H1 (cell line): Measurements from ENCODE around the gene FIP1L1. TPM values are rescaled to one million over a fixed set of nuclear protein-coding genes. Genes with fewer than 3 reads are reported as not detected.

Source experiments
- CTCF ChIA-PET: fragments of 300-600 bp; sonication (Branson Sonifier 250); formaldehyde crosslinking; loops from one replicate; lab custom pipeline; 2021; ENCODE audit not compliant: partially characterized antibody; lab: Charles Lee
- POLR2A ChIA-PET: fragments of 300-600 bp; sonication (Branson Sonifier 250); formaldehyde crosslinking; loops from one replicate; lab custom pipeline; 2021; ENCODE audit warnings: inconsistent platforms; ENCODE audit not compliant: partially characterized antibody; lab: Charles Lee
- DNase-seq, 2 experiments: peaks; one replicate each; pipeline versions ENCODE4 v3.0.0 to v3.0.0-alpha.2; 2010 to 2022; ENCODE audit warnings: low spot score in 2 of 2, low read depth in 1 of 2, mixed read lengths in 1 of 2
- FAIRE-seq: peaks from 2 replicates; lab custom pipeline; 2011; peaks lifted over from hg19 to GRCh38; lab: Jason Lieb, UNC
- H2AFZ ChIP-seq: 2 replicates; pipeline ENCODE4 v1.8.1; 2012; ENCODE audit warnings: low read length, inconsistent platforms
- H2AK5ac ChIP-seq: 2 replicates; pipeline ENCODE4 v1.6.1; 2013; ENCODE audit warnings: low read depth, low read length
- H2BK120ac ChIP-seq: replicated peaks from 2 replicates; pipeline ENCODE3; 2013; ENCODE audit warnings: low read depth, low read length, inconsistent platforms
- H2BK12ac ChIP-seq: 2 replicates; pipeline ENCODE4 v1.6.1; 2013; ENCODE audit warnings: low read depth, low read length
- H2BK15ac ChIP-seq: 2 replicates; pipeline ENCODE4 v1.6.1; 2013; ENCODE audit warnings: low read length
- H2BK20ac ChIP-seq: 2 replicates; pipeline ENCODE4 v1.6.1; 2013; ENCODE audit warnings: low read length
- H2BK5ac ChIP-seq: 2 replicates; pipeline ENCODE4 v1.6.1; 2013; ENCODE audit warnings: low read depth, low read length
- H3K14ac ChIP-seq: 2 replicates; pipeline ENCODE4 v1.6.1; 2013; ENCODE audit warnings: inconsistent platforms; ENCODE audit not compliant: insufficient read length
- H3K18ac ChIP-seq: 2 replicates; pipeline ENCODE4 v1.6.1; 2013; ENCODE audit warnings: low read length; ENCODE audit errors: extremely low read depth
- H3K23ac ChIP-seq: 2 replicates; pipeline ENCODE4 v1.6.1; 2013; ENCODE audit warnings: inconsistent platforms; ENCODE audit not compliant: insufficient read length
- H3K23me2 ChIP-seq: 2 replicates; pipeline ENCODE4 v1.6.1; 2013; ENCODE audit warnings: low read depth, low read length
- H3K27ac ChIP-seq: 2 replicates; pipeline ENCODE4 v1.6.1; 2011; ENCODE audit warnings: low read depth, low read length, inconsistent platforms
- H3K27me3 ChIP-seq, 4 experiments: replicated peaks in 1 of 4; 1 replicate in 1 of 4; 2 replicates in 3 of 4; pipeline versions ENCODE4 v1.6.1 to v1.8.1; 2011 to 2013; ENCODE audit warnings: low read length in 3 of 4, mild to moderate bottlenecking in 3 of 4, inconsistent platforms in 2 of 4, mixed read lengths in 2 of 4, moderate library complexity in 1 of 4; ENCODE audit not compliant: control insufficient read depth in 3 of 4, insufficient read depth in 3 of 4; ENCODE audit errors: extremely low read depth in 1 of 4
- H3K36me3 ChIP-seq, 4 experiments: 2 replicates each; pipeline versions ENCODE4 v1.6.1 to v1.8.1; 2011 to 2013; ENCODE audit warnings: mild to moderate bottlenecking in 4 of 4, low read length in 3 of 4, moderate library complexity in 2 of 4, control low read depth in 1 of 4, inconsistent platforms in 1 of 4; ENCODE audit not compliant: insufficient read depth in 4 of 4, control insufficient read depth in 2 of 4
- H3K4ac ChIP-seq: replicated peaks from 2 replicates; pipeline ENCODE3; 2013; ENCODE audit warnings: low read length, low read depth, mixed read lengths, inconsistent platforms; ENCODE audit not compliant: insufficient read length
- H3K4me1 ChIP-seq, 4 experiments: replicated peaks in 1 of 4; 1 replicate in 1 of 4; 2 replicates in 3 of 4; pipeline versions ENCODE4 v1.6.1 to v1.8.1; 2011 to 2013; ENCODE audit warnings: low read length in 3 of 4, inconsistent platforms in 2 of 4, mixed read lengths in 1 of 4; ENCODE audit not compliant: insufficient read depth in 4 of 4, control insufficient read depth in 3 of 4
- H3K4me2 ChIP-seq, 2 experiments: 2 replicates each; pipeline versions ENCODE4 v1.6.1 to v1.8.1; 2011 to 2013; ENCODE audit warnings: low read depth in 2 of 2, low read length in 2 of 2, control low read depth in 1 of 2, inconsistent platforms in 1 of 2, mild to moderate bottlenecking in 1 of 2; ENCODE audit not compliant: insufficient read depth in 1 of 2
- H3K4me3 ChIP-seq, 4 experiments: fragments of 200-600, 300-600 bp in 1 of 4; sonication (generic), shearing (Covaris generic), sonication (Bioruptor Twin) in 1 of 4; 2 replicates each; pipeline versions ENCODE4 v1.5.1 to v1.8.1; 2011 to 2016; ENCODE audit warnings: low read length in 4 of 4, low read depth in 3 of 4, control low read depth in 2 of 4, inconsistent platforms in 2 of 4, mild to moderate bottlenecking in 2 of 4, mixed read lengths in 1 of 4, moderate library complexity in 1 of 4; ENCODE audit not compliant: insufficient read depth in 2 of 4; ENCODE audit errors: extremely low read depth in 1 of 4
- H3K56ac ChIP-seq: replicated peaks from 2 replicates; pipeline ENCODE3; 2013; ENCODE audit warnings: low read depth, mild to moderate bottlenecking, mixed read lengths, low read length, inconsistent platforms; ENCODE audit not compliant: insufficient read length
- H3K79me1 ChIP-seq: 2 replicates; pipeline ENCODE4 v1.6.1; 2013; ENCODE audit warnings: low read depth, low read length, control low read depth
- H3K79me2 ChIP-seq, 2 experiments: 2 replicates each; pipeline versions ENCODE4 v1.6.1 to v1.8.1; 2012 to 2013; ENCODE audit warnings: low read length in 2 of 2, mild to moderate bottlenecking in 2 of 2, inconsistent platforms in 1 of 2; ENCODE audit not compliant: insufficient read depth in 2 of 2, control insufficient read depth in 1 of 2
- H3K9ac ChIP-seq, 4 experiments: replicated peaks in 1 of 4; 1 replicate in 1 of 4; 2 replicates in 3 of 4; pipeline versions ENCODE4 v1.6.1 to v1.8.1; 2011 to 2013; ENCODE audit warnings: low read depth in 3 of 4, low read length in 3 of 4, control low read depth in 2 of 4, mild to moderate bottlenecking in 2 of 4, moderate library complexity in 2 of 4, inconsistent platforms in 1 of 4; ENCODE audit errors: extremely low read depth in 1 of 4
- H3K9me3 ChIP-seq, 2 experiments: 2 replicates each; pipeline versions ENCODE4 v1.6.1 to v1.8.1; 2012 to 2013; ENCODE audit warnings: mild to moderate bottlenecking in 2 of 2, moderate library complexity in 2 of 2, control low read depth in 1 of 2, inconsistent platforms in 1 of 2, low read depth in 1 of 2, low read length in 1 of 2, mixed read lengths in 1 of 2; ENCODE audit not compliant: insufficient read depth in 2 of 2
- H4K20me1 ChIP-seq, 2 experiments: replicated peaks in 1 of 2; 2 replicates each; pipeline versions ENCODE3 to v1.8.1; 2011 to 2013; ENCODE audit warnings: inconsistent platforms in 2 of 2, low read length in 2 of 2, mild to moderate bottlenecking in 1 of 2; ENCODE audit not compliant: insufficient read depth in 2 of 2, control insufficient read depth in 1 of 2
- H4K5ac ChIP-seq: 2 replicates; pipeline ENCODE4 v1.6.1; 2013; ENCODE audit warnings: low read length, low read depth, mixed read lengths, inconsistent platforms; ENCODE audit not compliant: insufficient read length
- H4K8ac ChIP-seq: 2 replicates; pipeline ENCODE4 v1.8.0; 2013; ENCODE audit warnings: mild to moderate bottlenecking, moderate library complexity, low read length, inconsistent platforms; ENCODE audit not compliant: insufficient read depth; ENCODE audit errors: extremely low read depth
- H4K91ac ChIP-seq: replicated peaks from 2 replicates; pipeline ENCODE3; 2013; ENCODE audit warnings: low read length, mixed read lengths, inconsistent platforms; ENCODE audit not compliant: insufficient read length
- CTCF ChIP-seq, 3 experiments: IDR thresholded peaks; 1 replicate in 2 of 3; 2 replicates in 1 of 3; pipeline versions ENCODE4 v1.5.1 to v1.6.1; 2011; ENCODE audit warnings: low read length in 3 of 3, mild to moderate bottlenecking in 3 of 3, inconsistent platforms in 2 of 3, low read depth in 1 of 3, moderate library complexity in 1 of 3; ENCODE audit not compliant: insufficient read depth in 1 of 3; ENCODE audit errors: control extremely low read depth in 1 of 3
- JUN ChIP-seq: IDR thresholded peaks from 2 replicates; pipeline ENCODE4 v1.6.1; 2011; ENCODE audit warnings: low read depth, mild to moderate bottlenecking, improper control_type of control experiment, low read length
- NANOG ChIP-seq: IDR thresholded peaks from 2 replicates; pipeline ENCODE4 v1.6.1; 2011; ENCODE audit warnings: low read length, low read depth, mild to moderate bottlenecking, inconsistent platforms; ENCODE audit not compliant: insufficient read depth, poor library complexity, severe bottlenecking
- SP4 ChIP-seq: IDR thresholded peaks from 2 replicates; pipeline ENCODE4 v1.6.1; 2012; ENCODE audit warnings: low read length, inconsistent platforms
- TBP ChIP-seq: IDR thresholded peaks from 2 replicates; pipeline ENCODE4 v1.6.1; 2011; ENCODE audit warnings: low read depth, low read length, improper control_type of control experiment
- WGBS, 2 experiments: shearing (Covaris generic) in 1 of 2; methylation state at CpG; one replicate each; pipeline versions ENCODE4 v1.1.6 to v1.1.7; 2013 to 2015; ENCODE audit warnings: low lambda C conversion rate in 2 of 2, mixed read lengths in 2 of 2, inconsistent platforms in 1 of 2, low coverage in 1 of 2, missing lambda C conversion rate in 1 of 2; ENCODE audit not compliant: insufficient replicate concordance in 2 of 2, insufficient coverage in 1 of 2, insufficient read length in 1 of 2; ENCODE audit errors: extremely low coverage in 1 of 2, missing lambda C conversion rate in 1 of 2; 5-methylcytosine and 5-hydroxymethylcytosine counted together
- polyA plus RNA-seq, 7 experiments: library from polyadenylated mRNA; depleted of rRNA in 3 of 7; stranded (reverse) in 5 of 7; unstranded in 2 of 7; fragments of >200 nt in 5 of 7; fragments of 200-250 nt in 2 of 7; gene quantifications; 1 replicate in 5 of 7; 2 replicates in 1 of 7; 4 replicates in 1 of 7; pipeline versions ENCODE4 v1.2.1 to v1.2.3, GENCODE V29; 2011 to 2013; ENCODE audit warnings: missing spikeins in 2 of 7, mixed read lengths in 2 of 7
- total RNA-seq: library from RNA; stranded (reverse); fragmentation: NEBNext Ultra II Directional; extraction: Animal tissue kit (Norgen Biotek cat#: 25700); gene quantifications from 2 replicates; pipeline ENCODE4 v1.2.1, GENCODE V29; 2021

The FIP1L1 gene
- total and polyA plus RNA-seq, 2 of the 8 experiments (the other 6 are each of a cell fraction or from before 2014, with no cell fraction given), result 19.5 to 53.7 TPM

GRCh38 chr4:53378171-53378482 is 686 bp downstream of the FIP1L1 start:
- H3K27ac ChIP-seq, result peak overlapping the region; percentile 93; the same call in 1 of the 2 replicates
- peak overlapping the region; percentile 65 to 80 for H3K4me2 ChIP-seq
- DNase-seq, result no peak
- H3K9ac ChIP-seq, result peak overlapping the region; percentile 76 to 93 (median 90)
- ChIA-PET POLR2A (interaction anchor here (1.0 to 1.9 kb wide), 4 partner anchors 9 to 50 kb away, joined by 3 to 5 read pairs (median 3); no protein-coding TSS in a partner anchor), CTCF (interaction anchor here (0.6 kb wide), 1 partner anchor 23 kb away, joined by 3 read pairs; no protein-coding TSS in a partner anchor)
- peaks cover 0 to 6% of the 10 kb centered on the region in 2 experiments for H4K20me1 ChIP-seq
- H4K91ac ChIP-seq, result no peak overlapping the region
- no peak overlapping the region for H2BK120ac ChIP-seq
- 2% methylated on average over 10 of the region's 10 CpGs; no CpG with 5 or more reads in 1 of the 2 experiments for WGBS, 2 experiments
- peaks cover 0 to 20% (median 9%) of the 10 kb centered on the region in 4 experiments; a peak in 2 of 8 replicates for H3K36me3 ChIP-seq
- H2BK12ac ChIP-seq, result no peak overlapping the region
- H2AK5ac ChIP-seq, result no peak overlapping the region
- TF ChIP-seq SP4, result no peak
- TF ChIP-seq CTCF (IDR thresholded peaks at IDR 0.05; ENCODE audit: control extremely low read depth in 1 of 3, insufficient read depth in 1 of 3, low read depth in 1 of 3, low read length in 3 of 3), result no peak
- TF ChIP-seq NANOG, result no peak
- TF ChIP-seq TBP, result no peak
- TF ChIP-seq JUN, result no peak
- no peaks in the 10 kb centered on the region for H3K9me3 ChIP-seq
- H3K4me1 ChIP-seq, result no peaks in the 10 kb centered on the region; a peak in 2 of 7 replicates
- H3K79me1 ChIP-seq, result 0 out of 2 replicates have a peak, but pooled peaks cover 2% of the 10 kb centered on the region
- H2BK20ac ChIP-seq, result no peak overlapping the region
- H3K14ac ChIP-seq, result no peak overlapping the region
- no peak overlapping the region for H3K4ac ChIP-seq
- H3K56ac ChIP-seq, result peak overlapping the region; percentile 65
- peaks cover 18 to 51% of the 10 kb centered on the region in 2 experiments for H3K79me2 ChIP-seq
- 0 out of 2 replicates have a peak overlapping the region, but pooled peaks have one; percentile 86 for H3K18ac ChIP-seq
- no peak overlapping the region for H2BK15ac ChIP-seq
- H2AFZ ChIP-seq, result no peak overlapping the region
- H4K5ac ChIP-seq, result no peak overlapping the region
- no peak for FAIRE-seq
- H3K23ac ChIP-seq, result no peak overlapping the region
- H2BK5ac ChIP-seq, result no peak overlapping the region
- H3K23me2 ChIP-seq, result peaks cover 2% of the 10 kb centered on the region; the same call in 1 of the 2 replicates
- H4K8ac ChIP-seq, result peak overlapping the region; percentile 97
- H3K4me3 ChIP-seq, result peak overlapping the region; percentile 93 to 99 (median 95)
- H3K27me3 ChIP-seq, result no peaks in the 10 kb centered on the region
